NK-92 (cell line): Measurements from ENCODE around the gene ATRAID.
"Not testable (repeated sequence)": the region's sequence is repeated elsewhere in the genome, so short reads cannot be mapped to it uniquely, and the experiment has no call there.

Source experiments
- DNase-seq: peaks from one replicate; lab custom pipeline; 2025; ENCODE audit not compliant: unreplicated experiment; lab: John Stamatoyannopoulos, UW

Gene ATRAID

DNA sequence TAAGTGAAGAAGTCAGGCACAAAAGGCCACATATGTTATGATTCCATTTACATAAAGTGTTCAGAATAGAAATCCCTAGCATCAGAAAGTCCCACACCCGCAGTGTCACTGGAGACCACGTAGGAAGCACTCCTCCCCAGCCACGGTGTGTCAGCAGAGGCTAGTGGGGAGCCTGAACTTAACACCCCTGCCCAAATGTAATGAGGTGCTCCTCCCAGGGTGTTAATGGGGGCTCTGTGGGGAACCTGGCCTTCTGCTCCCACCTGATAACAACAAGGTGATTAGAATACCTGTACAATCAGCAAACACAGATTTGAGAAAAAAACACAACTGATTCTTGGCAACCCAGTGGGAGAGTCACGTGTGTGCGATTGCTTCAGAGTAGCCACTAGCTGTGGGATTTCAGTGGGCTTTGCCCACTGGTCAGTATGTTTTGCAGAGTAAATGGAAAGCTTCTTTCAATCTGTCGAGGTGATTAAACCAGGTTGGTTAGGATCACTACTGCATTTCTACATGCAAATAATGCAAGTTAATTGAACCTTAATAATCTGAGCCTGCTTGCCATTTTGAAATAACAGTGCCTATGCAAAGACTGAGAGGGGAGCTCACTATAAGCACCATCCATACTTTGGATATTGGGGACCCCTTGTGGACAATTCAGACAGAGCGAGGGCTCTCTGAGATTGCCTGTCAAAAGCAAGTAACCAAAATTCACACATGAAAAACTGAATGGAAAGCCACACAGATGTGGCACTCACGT lies 20.6 kb upstream of the ATRAID start:
- DNase-seq, result no peak

DNA sequence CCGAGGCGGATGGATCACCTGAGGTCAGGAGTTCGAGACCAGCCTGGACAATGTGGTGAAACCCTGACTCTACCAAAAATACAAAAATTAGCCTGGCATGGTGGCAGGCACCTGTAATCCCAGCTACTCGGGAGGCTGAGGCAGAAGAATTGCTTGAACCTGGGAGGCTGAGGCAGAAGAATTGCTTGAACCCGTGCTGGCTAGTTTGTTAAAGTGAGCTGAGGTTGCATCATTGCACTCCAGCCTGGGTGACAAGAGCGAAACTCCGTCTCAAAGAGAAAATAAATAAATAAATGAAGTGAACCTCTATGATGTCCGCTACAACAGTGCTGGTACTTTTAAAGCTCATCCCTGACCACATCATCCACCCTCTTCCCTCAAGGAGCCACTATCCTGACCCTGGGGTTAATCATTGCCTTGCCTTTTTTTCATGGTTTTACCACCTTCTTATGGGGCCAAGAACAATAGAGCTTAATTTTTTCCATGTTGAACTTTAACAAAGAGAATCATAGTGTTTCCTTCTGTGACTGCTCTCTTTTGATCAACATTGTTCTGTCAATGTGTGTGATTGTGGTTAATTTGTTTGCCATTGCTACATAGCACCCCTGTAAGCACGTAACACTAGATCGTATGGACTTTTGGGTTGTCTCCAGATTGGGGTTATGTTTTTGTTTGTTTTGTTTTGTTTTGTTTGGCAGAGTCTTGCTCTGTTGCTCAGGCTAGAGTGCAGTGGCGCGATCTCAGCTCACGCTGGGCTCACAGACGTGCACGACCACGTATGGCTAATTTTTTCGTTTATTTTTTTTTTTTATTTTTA lies 17.1 kb upstream of the ATRAID start:
- DNase-seq, result no peak

DNA sequence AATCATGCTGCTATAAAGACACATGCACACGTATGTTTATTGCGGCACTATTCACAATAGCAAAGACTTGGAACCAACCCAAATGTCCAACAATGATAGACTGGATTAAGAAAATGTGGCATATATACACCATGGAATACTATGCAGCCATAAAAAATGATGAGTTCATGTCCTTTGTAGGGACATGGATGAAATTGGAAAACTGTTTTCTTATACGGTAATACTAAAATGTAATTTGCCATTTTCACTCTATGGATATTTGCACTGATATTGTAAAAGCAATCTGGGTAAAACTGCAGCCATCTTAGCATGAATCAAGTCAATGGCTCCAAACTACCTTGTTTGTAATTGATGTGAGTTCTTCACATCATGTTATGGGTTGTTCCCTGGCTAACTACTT lies 16.0 kb upstream of the ATRAID start:
- not testable (repeated sequence) for DNase-seq

DNA sequence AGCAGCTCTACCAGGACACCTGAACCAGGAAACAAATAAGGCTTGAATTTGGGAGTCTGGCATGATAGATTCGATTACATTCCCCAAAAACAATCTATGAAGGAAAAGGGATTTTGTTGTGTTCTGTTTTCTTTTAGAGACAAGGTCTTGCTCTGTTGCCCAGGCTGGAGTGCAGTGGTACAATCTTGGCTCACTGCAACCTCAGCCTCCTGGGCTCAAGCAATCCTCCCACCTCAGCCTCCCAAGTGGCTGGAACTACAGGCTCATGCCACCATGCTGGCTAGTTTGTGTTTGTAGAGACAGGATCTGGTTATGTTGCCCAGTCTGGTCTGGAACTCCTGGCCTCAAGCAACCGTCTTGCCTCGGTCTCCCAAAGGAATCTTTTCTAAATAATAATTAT lies 13.8 kb upstream of the ATRAID start:
- DNase-seq, result not testable (repeated sequence)

DNA sequence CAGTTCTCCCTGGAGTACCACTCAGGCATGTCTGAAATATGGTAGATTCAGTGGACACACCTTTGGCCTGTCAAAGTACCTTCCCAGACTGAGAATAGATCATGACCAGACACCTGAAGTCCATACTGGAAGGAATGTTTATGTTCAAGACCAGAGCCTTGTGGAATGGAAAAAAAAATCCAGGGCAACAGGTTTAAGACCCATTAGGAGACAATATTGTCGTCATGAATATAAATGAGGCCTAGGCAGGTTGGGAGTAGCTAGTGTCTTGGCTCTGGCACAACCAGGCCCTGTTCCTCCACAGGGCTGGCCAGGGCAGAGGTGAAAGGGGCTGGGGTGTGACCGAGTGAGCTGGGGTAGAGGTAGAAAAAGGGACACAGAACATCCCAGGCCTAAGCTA lies 13.2 kb upstream of the ATRAID start:
- no peak for DNase-seq

DNA sequence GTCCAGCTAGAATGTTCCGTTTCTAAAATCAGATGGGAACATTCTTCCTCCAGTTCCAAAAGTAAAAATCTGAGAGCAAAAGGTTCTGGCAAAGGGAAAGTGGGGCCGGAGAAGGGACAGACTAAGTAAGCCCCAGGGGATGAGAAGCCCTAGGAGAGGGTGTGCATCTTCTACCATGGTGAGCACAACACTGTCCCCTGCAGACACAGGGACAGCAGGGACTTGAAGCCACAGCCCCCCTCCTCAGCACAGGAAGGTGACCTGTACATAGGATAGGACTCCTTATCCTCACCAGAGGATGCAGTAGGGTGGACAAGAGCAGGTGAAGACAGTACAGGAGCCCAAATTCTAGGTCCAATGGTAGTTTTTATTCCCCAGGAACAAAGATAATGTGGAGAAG lies 12.6 kb upstream of the ATRAID start:
- no peak for DNase-seq

DNA sequence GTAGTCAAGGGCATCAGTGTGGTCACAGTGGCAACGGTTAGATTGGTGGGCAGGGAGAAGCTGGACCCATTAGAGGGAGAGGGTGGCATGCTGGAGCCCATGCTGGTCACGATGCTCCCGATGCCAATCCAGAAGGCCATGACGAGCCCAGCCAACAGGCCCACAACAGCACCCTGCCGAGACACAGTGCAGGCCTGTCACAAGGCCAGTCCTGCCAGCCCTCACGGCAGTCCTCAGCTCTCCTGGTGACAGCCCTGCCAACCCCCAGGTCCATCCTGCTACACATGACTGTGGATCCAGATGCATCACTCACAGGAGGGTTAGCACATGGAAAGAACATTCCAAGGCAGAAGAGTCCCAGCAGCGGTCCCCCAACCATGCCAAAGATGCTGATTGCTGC lies 10.2 kb upstream of the ATRAID start:
- no peak for DNase-seq

DNA sequence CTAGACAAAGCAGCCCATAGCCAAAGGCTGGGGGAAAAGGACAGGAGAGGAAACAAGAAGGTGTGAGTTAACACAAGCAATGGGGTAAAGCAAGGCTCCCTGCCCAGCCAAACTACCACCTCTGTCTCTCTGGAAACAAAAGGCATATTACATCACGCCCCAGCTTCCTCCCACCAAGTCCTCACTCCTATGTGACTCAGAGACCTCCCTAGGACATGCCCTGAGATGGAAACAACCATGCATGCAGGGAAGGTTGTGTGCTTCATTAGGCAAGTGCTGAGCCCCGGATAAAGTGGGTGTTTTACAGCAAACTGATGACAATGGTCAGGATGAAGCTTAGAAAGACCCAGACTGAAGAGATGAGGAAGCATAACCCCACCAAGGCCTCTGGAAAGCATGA lies 9.0 kb upstream of the ATRAID start:
- DNase-seq, result no peak

DNA sequence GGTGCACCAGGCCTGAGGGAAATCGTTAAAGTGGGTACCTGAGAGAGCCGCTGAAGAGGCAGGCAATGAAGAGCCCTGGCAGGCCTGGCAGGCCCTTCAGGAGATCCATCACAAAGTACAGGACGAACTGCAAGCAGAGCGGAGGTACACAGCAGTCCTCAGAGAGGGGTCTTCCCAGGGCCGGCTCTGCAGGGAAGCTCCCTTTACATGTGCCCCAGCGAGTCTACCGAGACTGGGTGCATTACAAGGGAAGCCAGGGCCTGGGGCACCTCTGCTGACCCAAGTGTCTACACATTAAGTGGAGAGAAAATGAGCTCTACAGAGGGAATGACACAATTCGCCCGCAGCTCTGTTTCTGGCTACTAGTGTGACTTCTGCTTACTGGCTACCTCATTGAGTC lies 8.1 kb upstream of the ATRAID start:
- no peak for DNase-seq

DNA sequence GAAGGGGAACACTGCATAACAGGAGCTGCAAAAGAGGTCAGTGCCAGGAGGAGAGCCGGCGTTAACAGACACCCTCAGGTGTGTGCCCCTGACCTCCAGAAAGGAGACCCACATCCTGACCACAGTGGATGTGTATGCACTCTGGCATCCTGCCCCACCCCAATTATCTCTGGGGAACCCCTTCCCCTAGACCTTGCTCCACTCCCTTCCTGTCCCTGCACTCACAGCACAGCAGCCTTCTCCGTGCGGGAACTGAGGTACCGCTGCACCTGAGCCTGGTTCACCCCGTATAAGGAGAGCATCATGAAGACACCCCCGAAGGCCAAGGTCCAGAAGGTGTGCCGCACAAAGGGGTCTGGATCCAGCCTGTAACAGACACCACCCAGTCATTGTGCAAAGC lies 7.3 kb upstream of the ATRAID start:
- DNase-seq, result no peak

DNA sequence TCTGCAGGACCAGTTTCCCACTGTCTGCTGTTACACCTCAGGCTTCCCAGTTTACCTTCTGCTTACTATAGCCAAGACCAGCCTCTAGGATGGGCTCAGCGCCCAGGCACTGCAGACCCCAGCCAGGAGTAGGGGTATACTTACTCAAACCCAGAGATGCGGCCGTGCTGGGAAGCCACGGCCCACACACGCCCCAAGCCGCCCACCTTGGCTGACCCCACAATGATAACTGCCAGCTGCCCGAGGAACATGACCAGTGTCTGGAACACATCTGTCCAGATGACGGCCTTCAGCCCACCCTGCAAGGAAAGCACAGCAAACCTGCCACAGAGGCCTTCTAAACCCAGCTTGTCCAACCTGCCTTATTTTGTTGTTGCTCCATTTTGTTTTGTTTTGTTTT lies 6.6 kb upstream of the ATRAID start:
- no peak for DNase-seq

DNA sequence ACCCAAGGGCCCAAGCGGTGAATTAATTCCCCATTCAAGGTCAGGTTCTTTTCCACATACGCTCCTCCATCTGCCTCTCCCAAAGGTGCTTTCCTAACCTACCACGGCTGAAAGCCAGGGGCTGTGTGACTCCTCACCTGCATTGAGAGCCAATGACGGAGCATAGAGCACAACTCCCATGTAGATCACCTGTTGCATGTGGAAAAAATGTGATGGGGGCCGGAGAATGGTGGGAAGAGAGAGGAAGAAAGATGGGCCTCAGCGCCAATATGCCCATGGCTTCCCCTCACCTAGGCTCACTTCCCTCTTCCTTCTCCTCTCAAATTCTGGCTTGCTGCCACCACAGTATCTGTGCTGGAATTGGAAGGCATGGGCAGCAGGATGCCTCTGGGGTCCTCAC lies 5.5 kb upstream of the ATRAID start:
- no peak for DNase-seq

DNA sequence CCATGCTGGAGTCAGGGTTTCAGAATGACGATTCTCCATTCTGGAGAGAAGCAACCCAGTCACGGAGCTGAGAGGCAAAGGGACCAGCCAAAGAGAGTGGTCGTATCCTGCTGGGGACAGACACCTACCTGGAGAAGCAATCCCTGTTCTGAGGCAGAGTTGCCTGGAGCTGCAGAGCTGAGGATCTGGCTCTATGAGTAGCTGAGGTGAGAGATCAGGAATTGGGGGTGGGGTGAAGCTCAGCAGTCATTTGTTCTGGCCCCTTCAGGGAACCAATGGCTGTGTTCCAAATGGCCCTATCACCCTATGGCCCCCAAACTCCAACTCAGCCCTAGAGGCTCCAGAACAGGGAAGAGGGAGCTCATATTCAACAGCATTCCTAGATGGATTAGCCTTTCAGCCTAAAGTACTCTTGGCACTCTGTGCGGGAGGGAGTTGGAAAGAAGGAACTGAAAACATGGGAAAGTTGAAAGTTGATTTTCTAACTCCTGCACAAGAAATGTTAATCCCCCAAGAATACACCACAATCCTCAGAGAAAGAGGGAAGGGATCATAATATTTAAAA lies 3.3 kb upstream of the ATRAID start:
- no peak for DNase-seq

DNA sequence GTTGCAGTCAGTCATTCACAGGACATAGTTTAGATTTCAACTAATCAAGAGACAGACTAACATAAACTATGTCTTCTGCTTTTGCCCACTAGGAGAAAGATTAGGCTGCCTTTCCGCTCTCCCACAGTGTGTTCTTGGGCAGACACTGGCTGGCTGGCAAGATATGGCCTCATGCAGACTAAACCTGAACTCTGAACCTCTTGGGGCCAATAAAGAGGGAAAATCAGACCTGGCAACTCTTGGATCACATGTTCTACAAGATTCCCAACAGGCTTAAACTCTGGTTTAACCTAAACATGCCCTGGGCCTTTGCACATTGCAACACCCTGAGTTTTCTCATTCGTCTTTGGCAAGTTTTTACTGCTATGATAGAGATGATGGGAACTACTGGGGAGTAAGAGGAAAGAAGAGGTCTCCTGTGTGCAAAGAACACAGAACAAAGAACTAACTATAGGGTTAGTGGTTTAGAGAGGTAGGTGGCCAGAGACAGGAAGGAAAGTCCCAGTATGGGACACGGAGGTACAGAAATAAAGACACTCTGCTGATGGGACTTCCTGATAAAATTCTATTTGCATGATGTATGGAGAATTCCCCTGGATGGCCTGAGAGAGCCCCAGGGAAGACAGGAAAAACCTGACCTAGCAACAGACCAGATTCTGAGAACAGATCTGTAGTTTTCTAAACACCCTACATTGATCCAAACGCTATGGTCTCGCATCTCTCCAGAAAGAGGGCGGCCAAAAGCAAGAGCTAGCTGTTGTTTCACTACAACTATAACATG lies 2.0 kb upstream of the ATRAID start:
- DNase-seq, result no peak

DNA sequence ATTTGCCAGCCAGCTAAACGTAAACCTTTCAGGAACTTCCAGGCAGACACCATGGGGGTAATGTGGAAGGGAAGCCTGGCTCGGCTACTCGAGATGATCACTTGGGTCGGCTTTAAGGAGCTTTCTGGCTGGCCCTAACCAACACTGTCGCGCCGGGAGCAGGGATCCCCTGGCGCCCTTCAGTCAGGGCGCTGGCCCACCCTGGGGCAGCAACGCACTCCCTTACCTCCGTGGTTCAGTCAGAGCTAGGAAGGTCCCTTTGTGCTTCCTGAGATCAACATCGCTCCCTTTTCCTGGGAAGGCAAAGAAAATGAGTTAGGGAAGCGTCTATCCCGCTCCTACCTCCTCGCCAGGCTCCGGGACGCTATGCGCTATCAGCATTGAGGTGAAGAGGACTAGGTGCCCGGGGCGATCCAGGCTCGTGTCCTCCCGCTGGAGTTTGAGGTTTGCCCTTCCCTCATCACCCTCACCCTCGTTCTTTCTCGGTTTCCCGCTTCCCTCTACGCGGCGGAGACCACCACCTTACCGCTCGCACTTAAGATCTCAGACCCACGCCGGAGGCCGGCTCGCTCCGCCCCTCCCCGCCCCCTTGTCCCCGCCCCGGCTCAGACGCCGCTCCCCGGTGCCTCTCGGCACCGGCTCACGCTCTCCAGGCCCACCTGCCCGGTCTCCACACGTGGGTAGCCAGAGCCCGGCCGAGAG lies 449 bp upstream of the ATRAID start:
- no peak for DNase-seq

DNA sequence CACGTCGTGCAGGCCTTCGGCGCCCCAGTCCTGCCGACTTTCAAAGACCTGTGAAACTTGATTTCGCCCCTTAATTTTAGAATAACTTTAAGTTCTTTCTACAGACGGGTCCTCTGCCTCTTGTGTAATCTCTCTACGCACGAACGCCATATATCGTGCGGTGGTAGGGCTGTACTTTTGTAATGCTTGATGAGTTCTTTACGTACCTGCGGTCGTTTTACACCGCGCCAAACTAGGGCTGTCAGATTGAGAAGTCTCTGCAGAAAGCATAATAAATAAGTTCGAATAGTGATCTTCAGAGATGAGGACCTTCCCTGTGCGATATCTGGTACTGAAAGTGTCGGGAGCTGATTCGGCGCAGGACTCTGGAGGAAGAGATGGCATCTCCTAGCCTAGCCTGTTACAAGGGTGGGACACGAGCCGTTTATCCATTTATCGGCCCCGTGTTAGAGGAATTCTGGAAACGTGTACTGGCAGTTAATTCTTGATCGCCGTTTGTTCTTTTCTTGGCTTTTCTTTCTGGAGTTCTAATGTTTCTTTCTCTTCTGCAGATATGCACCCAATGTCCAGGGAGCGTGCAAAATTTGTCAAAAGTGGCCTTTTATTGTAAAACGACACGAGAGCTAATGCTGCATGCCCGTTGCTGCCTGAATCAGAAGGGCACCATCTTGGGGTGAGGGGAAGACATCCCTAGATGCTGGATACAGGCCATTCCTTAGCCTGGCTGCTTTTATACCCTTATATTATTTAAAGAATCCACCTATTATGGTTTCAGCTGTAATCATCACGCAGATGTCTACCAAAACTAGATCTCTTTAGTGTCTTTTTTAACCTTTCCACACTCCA lies 1.0 kb downstream of the ATRAID start:
- DNase-seq, result no peak

DNA sequence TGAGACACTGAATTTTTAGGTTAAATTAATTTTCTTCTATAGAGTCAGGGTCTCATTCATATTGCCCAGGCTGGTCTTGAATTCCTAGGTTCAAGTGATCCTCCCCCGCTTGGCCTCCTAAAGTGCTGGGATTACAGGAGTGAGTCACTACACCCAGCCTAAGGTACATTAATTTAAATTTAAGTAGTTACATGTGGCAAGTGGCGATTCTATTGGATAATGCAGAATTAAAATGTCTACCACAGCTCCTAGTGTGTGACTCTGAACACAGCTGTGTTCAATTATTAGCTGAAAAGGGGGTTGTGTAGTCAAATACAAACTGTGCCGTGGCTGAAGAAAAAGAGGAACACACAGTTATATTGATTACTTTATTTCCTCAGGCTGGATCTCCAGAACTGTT lies 3.1 kb downstream of the ATRAID start:
- no peak for DNase-seq

DNA sequence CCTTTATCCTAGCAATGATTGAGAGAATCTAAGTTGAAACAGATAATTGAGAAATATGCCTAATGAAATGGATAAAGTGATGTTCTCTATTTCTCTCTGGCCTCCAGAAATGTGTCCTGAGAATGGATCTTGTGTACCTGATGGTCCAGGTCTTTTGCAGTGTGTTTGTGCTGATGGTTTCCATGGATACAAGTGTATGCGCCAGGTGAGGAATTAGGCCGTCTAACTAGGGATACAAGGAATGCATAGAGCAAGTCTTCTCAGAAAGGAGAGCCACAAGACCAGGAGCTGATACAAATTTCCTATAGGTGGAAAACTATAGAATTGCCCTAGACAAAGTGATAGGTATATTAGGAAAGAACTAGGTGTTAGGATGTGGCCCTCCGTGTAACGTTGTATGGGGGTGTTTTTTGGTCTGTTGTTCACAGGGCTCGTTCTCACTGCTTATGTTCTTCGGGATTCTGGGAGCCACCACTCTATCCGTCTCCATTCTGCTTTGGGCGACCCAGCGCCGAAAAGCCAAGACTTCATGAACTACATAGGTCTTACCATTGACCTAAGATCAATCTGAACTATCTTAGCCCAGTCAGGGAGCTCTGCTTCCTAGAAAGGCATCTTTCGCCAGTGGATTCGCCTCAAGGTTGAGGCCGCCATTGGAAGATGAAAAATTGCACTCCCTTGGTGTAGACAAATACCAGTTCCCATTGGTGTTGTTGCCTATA lies 4.7 kb downstream of the ATRAID start:
- no peak for DNase-seq
